ENCODE results near the gene INS.

DNA sequence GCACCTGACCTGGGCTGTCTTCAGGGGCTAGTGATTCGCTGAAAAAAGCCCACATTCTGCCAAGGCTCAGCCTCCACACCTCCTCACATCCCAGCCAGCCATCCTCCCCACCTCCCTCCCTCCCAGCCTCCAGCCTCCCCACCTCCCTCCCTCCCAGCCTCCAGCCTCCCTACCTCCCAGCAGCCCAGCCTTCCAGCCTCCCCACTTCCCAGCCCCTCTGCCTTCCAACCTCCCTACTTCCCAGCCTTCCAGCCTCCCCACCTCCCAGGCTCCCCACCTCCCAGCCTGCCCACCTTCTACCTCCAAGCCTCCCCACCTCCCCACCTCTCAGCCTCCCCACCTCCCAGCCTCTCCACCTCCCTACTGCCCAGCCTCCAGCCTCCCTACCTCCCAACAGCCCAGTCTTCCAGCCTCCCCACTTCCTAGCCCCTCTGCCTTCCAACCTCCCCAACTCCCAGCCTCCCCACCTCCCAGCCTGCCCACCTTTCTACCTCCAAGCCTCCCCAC, 44.3 kb upstream of the INS start:
- TF ChIP-seq POLR2A (IDR thresholded peaks at IDR 0.05) = no peak
- TF ChIP-seq, protein P1, sequence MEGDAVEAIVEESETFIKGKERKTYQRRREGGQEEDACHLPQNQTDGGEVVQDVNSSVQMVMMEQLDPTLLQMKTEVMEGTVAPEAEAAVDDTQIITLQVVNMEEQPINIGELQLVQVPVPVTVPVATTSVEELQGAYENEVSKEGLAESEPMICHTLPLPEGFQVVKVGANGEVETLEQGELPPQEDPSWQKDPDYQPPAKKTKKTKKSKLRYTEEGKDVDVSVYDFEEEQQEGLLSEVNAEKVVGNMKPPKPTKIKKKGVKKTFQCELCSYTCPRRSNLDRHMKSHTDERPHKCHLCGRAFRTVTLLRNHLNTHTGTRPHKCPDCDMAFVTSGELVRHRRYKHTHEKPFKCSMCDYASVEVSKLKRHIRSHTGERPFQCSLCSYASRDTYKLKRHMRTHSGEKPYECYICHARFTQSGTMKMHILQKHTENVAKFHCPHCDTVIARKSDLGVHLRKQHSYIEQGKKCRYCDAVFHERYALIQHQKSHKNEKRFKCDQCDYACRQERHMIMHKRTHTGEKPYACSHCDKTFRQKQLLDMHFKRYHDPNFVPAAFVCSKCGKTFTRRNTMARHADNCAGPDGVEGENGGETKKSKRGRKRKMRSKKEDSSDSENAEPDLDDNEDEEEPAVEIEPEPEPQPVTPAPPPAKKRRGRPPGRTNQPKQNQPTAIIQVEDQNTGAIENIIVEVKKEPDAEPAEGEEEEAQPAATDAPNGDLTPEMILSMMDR (IDR thresholded peaks at IDR 0.05) = no peak

Data from Peyer's patch (tissue), 4 donors.